Stimulated activated memory B cell treated with anti-CD40 and anti-IgM and Interleukin-4, amounts not matched to agents 10 μg/mL and 1 μg/mL and 100 μg/mL, for 72 hours (primary cell): ENCODE data around the gene CCDC57.

Experiments used
- ATAC-seq: fragments of 150-1000 bp; cut with Tn5 transposase; 2 replicates; pipeline ENCODE4 v1.10.0; 2021
- H3K27ac Mint-ChIP-seq: one replicate; pipeline ENCODE4 v1.8.0; 2022; ENCODE audit warnings: mild to moderate bottlenecking, mixed read lengths
- H3K27me3 Mint-ChIP-seq: one replicate; pipeline ENCODE4 v1.8.0; 2022; ENCODE audit warnings: mixed read lengths
- H3K36me3 Mint-ChIP-seq: one replicate; pipeline ENCODE4 v1.8.0; 2022; ENCODE audit warnings: mixed read lengths
- H3K4me1 Mint-ChIP-seq: one replicate; pipeline ENCODE4 v1.8.0; 2022; ENCODE audit warnings: mixed read lengths
- H3K4me3 Mint-ChIP-seq: one replicate; pipeline ENCODE4 v1.8.0; 2022; ENCODE audit warnings: mild to moderate bottlenecking, moderate library complexity, mixed read lengths
- H3K9me3 Mint-ChIP-seq: one replicate; pipeline ENCODE4 v1.8.0; 2022; ENCODE audit warnings: mixed read lengths

CCDC57 gene

GRCh38 chr17:82232876-82233785, 20.5 kb upstream of the CCDC57 start:
- Mint-ChIP-seq H3K27me3 (no peaks in the 10 kb centered on the region), H3K9me3 (no peaks in the 10 kb centered on the region), H3K4me1 (peaks cover 55% of the 10 kb centered on the region), H3K27ac (peak overlapping the region; percentile 79), H3K36me3 (peaks cover 6% of the 10 kb centered on the region), H3K4me3 (peak overlapping the region; percentile 66)
- ATAC-seq = no peak

GRCh38 chr17:82232322-82232820, 19.7 kb upstream of the CCDC57 start:
- H3K9me3 Mint-ChIP-seq = no peaks in the 10 kb centered on the region
- H3K4me3 Mint-ChIP-seq = peak overlapping the region; percentile 70
- H3K27ac Mint-ChIP-seq = no peak overlapping the region
- H3K4me1 Mint-ChIP-seq = peaks cover 47% of the 10 kb centered on the region
- no peaks in the 10 kb centered on the region for H3K27me3 Mint-ChIP-seq
- ATAC-seq = no peak
- H3K36me3 Mint-ChIP-seq = peaks cover 1% of the 10 kb centered on the region

- Mint-ChIP-seq H3K9me3 (no peaks in the 10 kb centered on the region), H3K4me1 (peaks cover 46% of the 10 kb centered on the region), H3K36me3 (no peaks in the 10 kb centered on the region), H3K27me3 (no peaks in the 10 kb centered on the region), H3K27ac (no peak overlapping the region), H3K4me3 (peak overlapping the region; percentile 70)
- peak; percentile 1 for ATAC-seq
Observed at GRCh38 chr17:82231562-82232321, 19.1 kb upstream of the CCDC57 start.

GRCh38 chr17:82231312-82231561, 18.6 kb upstream of the CCDC57 start:
- Mint-ChIP-seq H3K36me3 (no peaks in the 10 kb centered on the region), H3K27ac (no peak overlapping the region), H3K27me3 (no peaks in the 10 kb centered on the region), H3K4me3 (peak overlapping the region; percentile 70), H3K4me1 (peaks cover 45% of the 10 kb centered on the region), H3K9me3 (no peaks in the 10 kb centered on the region)
- ATAC-seq = peak; percentile 1

DNA sequence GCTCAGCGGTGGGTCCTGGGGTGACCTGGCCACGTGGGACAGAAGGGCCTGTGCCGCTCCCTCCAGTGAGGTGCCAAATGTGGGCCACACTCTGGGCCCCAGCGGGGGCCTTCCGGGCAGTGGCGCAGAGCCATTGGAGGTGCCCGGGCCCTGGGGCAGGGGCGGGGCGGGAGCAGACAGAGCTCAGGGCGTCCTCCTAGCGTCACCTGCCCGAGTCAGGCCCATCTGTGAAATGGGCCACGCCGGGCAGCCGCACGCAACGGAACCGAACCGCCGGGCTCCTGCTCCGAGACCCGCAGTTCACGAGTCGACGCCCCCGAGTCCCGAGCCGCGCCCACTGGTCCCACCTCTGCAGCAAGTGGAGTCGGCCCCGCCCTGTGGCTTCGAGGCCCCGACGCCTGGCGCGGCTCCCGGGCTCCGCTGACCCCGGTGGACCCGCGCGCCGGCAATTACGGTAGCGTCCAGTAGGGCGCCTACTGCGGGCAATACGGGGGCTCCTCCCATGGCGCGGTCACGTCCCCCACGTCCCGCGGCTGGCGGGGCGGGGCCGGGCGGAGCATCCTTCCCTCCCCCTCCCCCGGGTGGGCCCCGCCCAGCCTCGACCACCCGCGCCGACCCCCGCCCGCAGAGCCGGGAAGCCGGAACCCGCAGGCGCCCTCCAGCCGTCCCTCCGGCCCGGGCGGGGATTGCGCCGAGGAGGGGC, 18.1 kb upstream of the CCDC57 start:
- Mint-ChIP-seq H3K4me1 (peaks cover 41% of the 10 kb centered on the region), H3K27me3 (no peaks in the 10 kb centered on the region), H3K27ac (no peak overlapping the region), H3K9me3 (no peaks in the 10 kb centered on the region), H3K4me3 (peak overlapping the region; percentile 80), H3K36me3 (no peaks in the 10 kb centered on the region)
- peak; percentile 65 for ATAC-seq

GRCh38 chr17:82229698-82230608, 17.3 kb upstream of the CCDC57 start:
- H3K9me3 Mint-ChIP-seq = no peaks in the 10 kb centered on the region
- H3K27me3 Mint-ChIP-seq = no peaks in the 10 kb centered on the region
- peak overlapping the region; percentile 46 for H3K27ac Mint-ChIP-seq
- H3K4me1 Mint-ChIP-seq = peaks cover 35% of the 10 kb centered on the region
- peak overlapping the region; percentile 80 for H3K4me3 Mint-ChIP-seq
- no peak for ATAC-seq
- no peaks in the 10 kb centered on the region for H3K36me3 Mint-ChIP-seq

GRCh38 chr17:82228842-82229697, 16.4 kb upstream of the CCDC57 start, which contains the start of gene SLC16A3:
Gene SLC16A3 (plus strand): TSS chr17:82229042. CDS start chr17:82236009, 6,967 bp downstream.
- no peaks in the 10 kb centered on the region for H3K9me3 Mint-ChIP-seq
- peaks cover 32% of the 10 kb centered on the region for H3K4me1 Mint-ChIP-seq
- H3K27ac Mint-ChIP-seq = peak within 1 kb of the TSS; percentile 91
- H3K4me3 Mint-ChIP-seq = peak within 1 kb of the TSS; percentile 89
- no peaks in the 10 kb centered on the region for H3K36me3 Mint-ChIP-seq
- H3K27me3 Mint-ChIP-seq = no peaks in the 10 kb centered on the region
- ATAC-seq = peak; percentile 80

- ATAC-seq = peak; percentile 50
- no peaks in the 10 kb centered on the region for H3K27me3 Mint-ChIP-seq
- no peaks in the 10 kb centered on the region for H3K9me3 Mint-ChIP-seq
- H3K4me1 Mint-ChIP-seq = peaks cover 25% of the 10 kb centered on the region
- H3K4me3 Mint-ChIP-seq = peak overlapping the region; percentile 89
- H3K27ac Mint-ChIP-seq = peak overlapping the region; percentile 91
- no peaks in the 10 kb centered on the region for H3K36me3 Mint-ChIP-seq
Observed at GRCh38 chr17:82228278-82228841, 15.7 kb upstream of the CCDC57 start.

DNA sequence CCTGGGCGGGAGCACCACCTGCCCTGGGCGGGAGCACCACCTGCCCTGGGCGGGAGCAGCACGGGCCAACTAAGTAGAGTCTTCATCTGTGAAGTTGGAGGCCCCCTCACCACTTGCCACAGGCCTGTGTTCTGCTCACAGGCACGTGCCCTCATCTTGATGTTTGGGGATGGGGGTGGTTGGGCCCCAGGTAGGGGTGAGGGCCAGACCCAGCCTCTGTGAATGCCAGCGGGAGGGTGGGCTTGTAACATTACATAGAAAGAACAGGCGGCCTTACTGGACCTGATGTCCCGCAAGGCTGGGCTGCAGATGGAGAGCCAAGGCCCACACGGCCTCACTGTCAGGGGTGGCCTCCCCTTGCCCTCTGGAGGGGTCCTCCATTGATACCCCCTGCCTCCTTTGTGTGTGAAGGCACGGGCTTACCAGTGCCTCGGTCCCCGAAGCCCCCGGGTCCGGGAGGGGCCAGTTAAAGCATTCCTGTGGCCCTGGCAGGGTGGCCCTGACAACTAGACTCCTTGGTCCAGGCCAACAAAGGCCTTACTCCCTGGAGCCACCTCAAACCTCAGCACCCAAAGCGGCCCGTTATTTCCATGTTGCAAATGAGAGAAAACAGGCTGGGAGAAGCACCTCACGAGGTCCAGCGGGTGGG, 15.1 kb upstream of the CCDC57 start:
- no peaks in the 10 kb centered on the region for H3K27me3 Mint-ChIP-seq
- H3K27ac Mint-ChIP-seq = peak overlapping the region; percentile 91
- peaks cover 21% of the 10 kb centered on the region for H3K4me1 Mint-ChIP-seq
- no peaks in the 10 kb centered on the region for H3K9me3 Mint-ChIP-seq
- H3K4me3 Mint-ChIP-seq = peak overlapping the region; percentile 89
- no peaks in the 10 kb centered on the region for H3K36me3 Mint-ChIP-seq
- no peak for ATAC-seq

DNA sequence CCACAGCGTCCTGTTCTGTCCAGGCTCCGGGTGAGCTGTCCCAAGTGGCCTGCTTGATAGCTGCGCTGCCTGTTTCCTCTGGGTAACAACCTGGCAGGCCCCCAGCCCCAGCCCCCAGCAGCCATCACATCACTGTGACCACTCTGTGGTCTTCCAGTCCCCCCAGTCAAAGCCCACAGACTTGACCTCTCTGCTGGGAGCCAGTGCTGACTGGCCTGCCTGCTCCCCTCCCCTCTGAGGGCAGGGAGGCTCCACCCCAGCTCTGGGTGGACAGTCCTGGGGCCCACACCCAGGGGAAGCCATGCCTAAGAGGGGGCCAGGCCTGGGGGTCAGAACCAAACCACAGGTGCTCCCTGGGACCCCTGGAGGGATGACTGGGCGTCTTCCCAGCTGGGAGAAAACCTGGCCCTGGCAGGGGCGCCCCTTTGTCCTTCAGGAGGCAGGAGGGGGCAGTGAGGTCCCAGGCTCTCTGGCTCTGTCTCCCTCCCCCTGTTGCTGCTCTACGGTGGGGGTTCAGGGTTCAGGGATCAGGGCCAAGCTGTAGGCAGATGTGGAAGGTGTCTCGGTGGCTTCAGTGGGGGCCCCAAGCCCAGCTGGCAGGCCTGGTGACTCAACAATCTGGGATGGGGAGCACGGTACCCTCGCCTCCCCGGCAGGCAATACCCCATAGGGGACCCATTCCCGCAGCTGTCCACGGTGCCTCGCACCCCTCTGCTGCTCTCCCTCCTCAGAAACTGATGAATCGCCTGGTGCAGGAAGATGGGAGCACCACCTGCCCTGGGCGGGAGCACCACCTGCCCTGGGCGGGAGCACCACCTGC, 14.4 kb upstream of the CCDC57 start:
- Mint-ChIP-seq H3K4me1 (peaks cover 17% of the 10 kb centered on the region), H3K27ac (peak overlapping the region; percentile 91), H3K4me3 (peak overlapping the region; percentile 23), H3K27me3 (no peaks in the 10 kb centered on the region), H3K36me3 (no peaks in the 10 kb centered on the region), H3K9me3 (no peaks in the 10 kb centered on the region)
- ATAC-seq = no peak

DNA sequence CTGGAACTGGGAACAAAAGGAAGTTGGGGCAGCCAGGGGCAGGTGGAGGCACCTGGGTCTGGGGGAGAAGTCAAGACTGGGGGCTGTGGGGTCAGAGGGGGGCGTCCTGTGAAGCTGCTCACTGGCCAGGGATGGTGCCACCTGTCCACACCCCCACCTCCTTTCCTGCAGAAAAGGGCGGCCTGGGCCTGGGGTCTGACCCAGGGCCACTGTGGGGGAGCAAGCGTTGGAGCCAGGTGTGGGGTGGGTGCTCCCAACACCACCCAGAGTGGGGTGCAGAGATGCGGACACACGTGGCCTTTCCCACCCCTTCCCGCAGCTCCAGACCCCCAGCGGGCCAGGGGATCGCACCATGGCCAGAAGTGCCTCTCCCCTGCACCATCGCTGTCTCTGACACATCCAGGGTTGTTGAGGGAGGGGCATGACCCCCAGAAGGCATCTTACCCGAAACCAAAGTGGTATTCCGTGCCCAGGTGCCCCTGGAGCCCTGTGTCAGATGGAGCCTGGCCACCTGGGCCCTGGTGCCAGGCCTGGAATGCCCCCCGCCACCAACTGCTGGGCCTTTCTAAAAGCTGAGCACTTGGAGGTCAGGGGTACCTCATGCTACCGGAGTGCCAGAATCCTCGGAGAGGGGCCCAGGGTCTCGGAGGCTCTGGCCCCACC, 13.6 kb upstream of the CCDC57 start:
- ATAC-seq = no peak
- Mint-ChIP-seq H3K27me3 (no peaks in the 10 kb centered on the region), H3K4me3 (no peak overlapping the region), H3K27ac (no peak overlapping the region), H3K4me1 (peaks cover 15% of the 10 kb centered on the region), H3K9me3 (no peaks in the 10 kb centered on the region), H3K36me3 (no peaks in the 10 kb centered on the region)
